Duodenal mucosa (tissue), 2 donors: ENCODE data around the gene ZFPM1.
"Not testable (repeated sequence)": the region's sequence is repeated elsewhere in the genome, so short reads cannot be mapped to it uniquely, and the experiment has no call there.

ENCODE experiments used
- H3K27ac ChIP-seq: one replicate; pipeline ENCODE4 v1.7.0; 2013; ENCODE audit warnings: low read depth, low read length
- H3K27me3 ChIP-seq, 2 donors: one replicate each; pipeline ENCODE4 v1.7.0; 2013; ENCODE audit warnings: low read length in 2 of 2, control low read depth in 1 of 2; ENCODE audit not compliant: insufficient read depth in 2 of 2, control insufficient read depth in 1 of 2
- H3K36me3 ChIP-seq, 2 donors: one replicate each; pipeline ENCODE4 v1.7.0; 2013; ENCODE audit warnings: low read length in 2 of 2, control low read depth in 1 of 2; ENCODE audit not compliant: insufficient read depth in 2 of 2, control insufficient read depth in 1 of 2
- H3K4me1 ChIP-seq, 2 donors: one replicate each; pipeline ENCODE4 v1.7.0; 2013; ENCODE audit warnings: low read length in 2 of 2, control low read depth in 1 of 2; ENCODE audit not compliant: insufficient read depth in 2 of 2, control insufficient read depth in 1 of 2
- H3K4me3 ChIP-seq, 2 donors: one replicate each; pipeline ENCODE4 v1.7.0; 2013; ENCODE audit warnings: low read length in 2 of 2, low read depth in 1 of 2
- H3K9ac ChIP-seq, 2 donors: one replicate each; pipeline ENCODE4 v1.7.0; 2013; ENCODE audit warnings: low read length in 2 of 2, low read depth in 1 of 2
- H3K9me3 ChIP-seq, 2 donors: one replicate each; pipeline ENCODE4 v1.7.0; 2013; ENCODE audit warnings: low read length in 2 of 2, control low read depth in 1 of 2; ENCODE audit not compliant: control insufficient read depth in 1 of 2

ZFPM1 gene

DNA sequence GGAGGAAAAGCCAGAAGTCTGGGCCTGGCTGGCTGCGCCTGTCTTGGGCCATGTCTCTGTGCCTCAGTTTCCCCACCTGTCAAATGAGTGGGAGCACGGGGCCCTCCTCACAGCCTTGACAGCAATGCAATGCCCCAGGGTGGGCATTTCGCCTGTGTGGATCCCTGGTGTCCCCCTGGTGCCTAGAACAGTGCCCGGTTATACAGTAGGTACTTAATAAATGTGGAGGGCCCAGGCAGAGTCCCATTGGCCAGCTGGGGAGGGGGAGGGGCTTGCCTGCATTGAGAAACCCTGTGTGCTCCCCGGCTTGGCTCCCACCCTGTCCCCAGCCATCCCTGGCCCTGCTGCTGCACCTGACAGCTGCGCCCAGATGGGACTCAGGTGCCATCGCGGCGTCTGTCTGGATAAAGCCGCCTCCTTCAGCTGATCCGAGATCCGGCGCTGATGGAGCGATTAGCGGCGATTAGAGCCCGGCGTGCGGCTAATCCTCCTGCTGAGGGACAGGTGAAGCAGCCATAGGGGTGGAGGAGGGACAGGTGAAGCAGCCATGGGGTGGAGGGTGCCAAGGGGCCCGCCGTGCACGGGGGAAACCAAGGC is 12.4 kb downstream of the ZFPM1 start:
- Histone ChIP-seq H3K9me3 (no peaks in the 10 kb centered on the region), H3K27me3 (no peaks in the 10 kb centered on the region), H3K36me3 (no peaks in the 10 kb centered on the region), H3K4me3 (no peak overlapping the region), H3K9ac (no peak overlapping the region), H3K4me1 (peaks cover 46 to 65% of the 10 kb centered on the region in 2 donors), H3K27ac (no peak overlapping the region)

DNA sequence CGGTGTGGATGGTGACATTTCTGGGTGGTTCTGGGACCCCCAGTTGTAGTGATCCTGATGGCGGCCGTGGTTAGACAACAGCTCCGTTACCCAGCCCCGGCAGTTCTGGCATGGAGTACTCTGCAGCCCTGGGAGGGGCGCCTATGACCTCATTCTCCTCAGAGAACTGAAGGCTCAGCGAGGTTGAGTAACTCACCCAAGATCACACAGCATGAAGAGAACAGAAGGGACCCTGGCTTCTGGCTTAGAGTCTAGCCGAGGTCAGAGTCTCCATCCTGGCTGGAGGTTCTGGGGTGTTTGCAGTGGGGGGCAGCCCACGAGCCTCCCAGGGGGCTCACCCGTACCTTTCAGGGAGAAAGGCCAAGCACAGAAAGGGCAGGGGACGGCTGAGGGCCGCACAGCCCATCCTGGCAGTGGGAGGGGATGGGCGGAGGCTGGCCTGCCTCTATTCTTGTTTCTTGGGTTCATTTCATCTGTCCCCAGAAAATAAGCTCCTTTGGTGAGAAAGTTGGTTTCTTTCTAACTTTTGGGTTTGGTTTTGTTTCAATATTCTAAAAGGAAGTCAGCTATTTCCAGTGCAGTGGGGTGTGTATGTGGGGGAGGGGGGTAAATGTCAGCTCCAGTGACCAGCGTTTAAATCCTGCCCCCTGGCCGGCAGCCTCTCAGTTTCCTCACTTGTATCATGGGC is 13.2 kb downstream of the ZFPM1 start:
- no peaks in the 10 kb centered on the region for H3K27me3 ChIP-seq
- no peak overlapping the region for H3K9ac ChIP-seq
- no peak overlapping the region for H3K27ac ChIP-seq
- no peak overlapping the region for H3K4me3 ChIP-seq
- peaks cover 0 to 6% of the 10 kb centered on the region in 2 donors for H3K36me3 ChIP-seq
- H3K9me3 ChIP-seq: no peaks in the 10 kb centered on the region
- peaks cover 45 to 61% of the 10 kb centered on the region in 2 donors for H3K4me1 ChIP-seq

GRCh38 chr16:88466949-88467348 is 13.9 kb downstream of the ZFPM1 start:
- no peaks in the 10 kb centered on the region for H3K9me3 ChIP-seq
- peaks cover 0 to 6% of the 10 kb centered on the region in 2 donors for H3K36me3 ChIP-seq
- no peak overlapping the region for H3K27ac ChIP-seq
- no peaks in the 10 kb centered on the region for H3K27me3 ChIP-seq
- H3K9ac ChIP-seq: no peak overlapping the region
- peaks cover 38 to 55% of the 10 kb centered on the region in 2 donors for H3K4me1 ChIP-seq
- no peak overlapping the region for H3K4me3 ChIP-seq

DNA sequence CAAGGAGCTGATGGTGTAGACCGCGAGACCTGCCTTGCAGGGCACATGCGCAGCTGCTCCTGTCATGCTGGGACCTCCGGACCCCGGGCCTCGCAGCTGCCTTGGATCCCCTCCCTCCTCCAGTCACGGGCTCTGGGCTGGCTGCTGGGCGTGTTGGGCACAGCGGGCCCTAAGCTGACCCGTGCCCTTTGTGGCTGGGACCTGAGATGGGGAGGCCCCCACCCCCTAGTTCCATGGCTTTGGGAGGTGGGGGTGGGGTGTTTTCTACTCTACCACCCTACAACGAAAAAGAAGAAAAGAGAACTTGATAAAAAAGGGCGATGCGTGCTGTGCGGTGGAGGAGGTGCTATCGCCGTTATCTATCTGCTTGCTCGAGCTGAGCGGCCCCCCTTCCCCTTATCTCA is 14.5 kb downstream of the ZFPM1 start:
- no peak overlapping the region for H3K27ac ChIP-seq
- H3K4me3 ChIP-seq: no peak overlapping the region
- no peaks in the 10 kb centered on the region for H3K9me3 ChIP-seq
- H3K36me3 ChIP-seq: peaks cover 0 to 6% of the 10 kb centered on the region in 2 donors
- H3K4me1 ChIP-seq: peaks cover 34 to 51% of the 10 kb centered on the region in 2 donors
- H3K9ac ChIP-seq: no peak overlapping the region
- no peaks in the 10 kb centered on the region for H3K27me3 ChIP-seq

DNA sequence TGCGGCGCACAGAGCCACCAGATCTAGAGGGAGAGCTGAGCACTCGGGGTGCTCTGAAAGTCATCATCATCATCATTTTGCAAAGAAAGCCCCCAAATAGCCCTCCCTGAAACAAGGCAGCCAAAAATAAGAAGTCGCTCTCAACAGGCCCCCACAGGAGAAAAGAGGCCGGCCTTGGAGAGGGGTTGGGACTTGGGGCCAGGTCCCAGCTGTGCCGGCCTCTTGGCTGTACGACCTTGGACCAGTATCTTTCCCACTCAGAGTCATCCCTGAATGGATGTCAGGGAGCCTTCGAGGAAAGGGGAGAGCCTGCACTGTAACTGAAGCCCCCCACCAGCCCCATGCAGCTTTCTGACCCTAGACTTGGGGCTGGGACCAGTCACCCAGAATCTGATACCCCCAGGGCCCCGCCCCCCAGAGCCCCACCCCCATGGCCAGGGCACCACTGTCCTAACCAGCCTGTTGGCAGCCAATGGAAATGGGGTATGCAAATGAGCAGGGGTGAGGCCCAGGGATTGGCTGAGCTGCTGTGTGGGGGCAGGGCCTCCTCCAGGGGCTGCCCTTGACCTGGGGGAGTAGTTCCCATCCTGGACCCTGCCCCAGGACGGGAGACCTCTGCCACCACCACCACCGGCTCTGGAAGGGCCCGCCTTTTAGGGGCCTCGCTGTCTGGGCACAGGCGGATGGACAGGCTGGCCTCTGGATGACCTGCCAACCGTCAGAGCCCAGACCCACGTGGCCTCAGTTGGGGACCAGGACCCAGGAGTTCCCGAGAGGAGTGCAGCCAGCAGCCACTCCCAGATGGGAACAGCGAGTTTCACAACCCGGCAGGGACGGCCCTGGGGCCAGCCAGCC is 15.4 kb downstream of the ZFPM1 start:
- Histone ChIP-seq H3K4me3 (no peak overlapping the region), H3K4me1 (peaks cover 34 to 51% of the 10 kb centered on the region in 2 donors), H3K27ac (no peak overlapping the region), H3K27me3 (no peaks in the 10 kb centered on the region), H3K9ac (no peak overlapping the region), H3K9me3 (no peaks in the 10 kb centered on the region), H3K36me3 (peaks cover 0 to 6% of the 10 kb centered on the region in 2 donors)

DNA sequence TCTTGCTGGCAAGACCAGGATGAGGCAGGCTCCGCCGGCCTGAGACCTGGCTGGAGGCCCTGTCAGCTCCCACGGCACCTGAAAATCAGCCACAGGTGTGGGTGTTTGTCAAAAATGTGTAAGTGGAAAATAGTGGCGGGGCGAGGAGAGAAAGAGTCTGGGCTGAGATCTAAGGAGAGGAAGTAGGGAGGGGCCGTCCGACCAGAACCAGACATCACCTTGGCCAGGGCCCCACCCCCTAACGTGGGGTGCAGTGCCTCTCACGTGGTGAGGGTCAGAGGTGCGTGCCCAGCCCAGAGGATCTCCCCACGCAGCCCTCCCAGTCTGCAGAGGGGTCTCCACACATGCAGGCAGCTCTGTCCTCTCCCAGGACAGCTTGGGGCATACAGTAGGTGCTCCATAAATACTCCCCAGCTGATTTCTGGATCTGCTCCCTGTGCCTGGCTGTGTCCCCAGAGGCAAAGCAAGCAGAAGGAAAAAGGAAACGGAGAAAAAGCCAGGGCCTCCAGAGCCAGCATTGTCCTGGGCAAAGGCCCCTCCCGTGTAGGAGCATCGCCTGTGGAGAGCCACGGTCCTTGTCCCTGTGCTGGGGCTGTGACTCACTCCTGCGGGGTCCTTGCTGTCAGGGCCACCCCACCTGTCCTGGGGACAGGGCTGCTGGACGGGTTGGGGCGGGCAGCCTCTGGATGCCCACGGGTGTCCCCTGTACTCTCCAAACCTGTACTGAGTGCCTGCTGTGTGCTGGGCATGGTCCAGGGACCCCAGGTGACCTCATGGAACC is 16.7 kb downstream of the ZFPM1 start:
- no peak overlapping the region for H3K9ac ChIP-seq
- H3K9me3 ChIP-seq: no peaks in the 10 kb centered on the region
- no peaks in the 10 kb centered on the region for H3K27me3 ChIP-seq
- H3K36me3 ChIP-seq: peaks cover 0 to 6% of the 10 kb centered on the region in 2 donors
- no peak overlapping the region for H3K4me3 ChIP-seq
- peaks cover 30 to 48% of the 10 kb centered on the region in 2 donors for H3K4me1 ChIP-seq
- H3K27ac ChIP-seq: no peak overlapping the region

- H3K9me3 ChIP-seq, H3K9ac ChIP-seq, H3K36me3 ChIP-seq, H3K27me3 ChIP-seq, H3K4me3 ChIP-seq, H3K27ac ChIP-seq: not testable (repeated sequence)
- H3K4me1 ChIP-seq: peaks cover 30 to 45% of the 10 kb centered on the region in 2 donors
These were observed 17.3 kb downstream of the ZFPM1 start for GRCh38 chr16:88470396-88470680.

- H3K4me3 ChIP-seq, H3K9ac ChIP-seq, H3K27ac ChIP-seq, H3K9me3 ChIP-seq, H3K36me3 ChIP-seq, H3K27me3 ChIP-seq: not testable (repeated sequence)
- H3K4me1 ChIP-seq: peaks cover 32 to 45% of the 10 kb centered on the region in 2 donors
These were observed 17.6 kb downstream of the ZFPM1 start for GRCh38 chr16:88470696-88471095.

- Histone ChIP-seq H3K27ac (no peak overlapping the region), H3K4me1 (peaks cover 36 to 45% of the 10 kb centered on the region in 2 donors), H3K9ac (no peak overlapping the region), H3K9me3 (no peaks in the 10 kb centered on the region), H3K4me3 (no peak overlapping the region), H3K27me3 (no peaks in the 10 kb centered on the region), H3K36me3 (peaks cover 0 to 6% of the 10 kb centered on the region in 2 donors)
These were observed 18.0 kb downstream of the ZFPM1 start for GRCh38 chr16:88471115-88471514.
